OCI-LY1 (cell line): ENCODE measurements around the gene CAPN11.
A peak's percentile ranks its signal among the peaks of the same experiment; 100 is the strongest.

Experiments
- H2AFZ ChIP-seq: fragments of 200-600 bp; sonication (generic), shearing (Covaris generic); 2 replicates; pipeline ENCODE4 v1.6.0; 2014; ENCODE audit warnings: antibody characterized with exemption, mild to moderate bottlenecking, low read length
- H3F3A ChIP-seq: fragments of 200-600 bp; sonication (generic), shearing (Covaris generic); 2 replicates; pipeline ENCODE4 v1.6.0; 2014; ENCODE audit warnings: mild to moderate bottlenecking, antibody characterized with exemption, low read length, moderate library complexity; ENCODE audit not compliant: insufficient read depth
- H3K27ac ChIP-seq: fragments of 200-600 bp; sonication (generic); 2 replicates; pipeline ENCODE4 v1.5.1; 2014; ENCODE audit warnings: low read length, mixed run types, mild to moderate bottlenecking, low read depth; ENCODE audit not compliant: poor library complexity, severe bottlenecking
- H3K27me3 ChIP-seq: fragments of 200-600 bp; sonication (generic); 2 replicates; pipeline ENCODE4 v1.6.0; 2014; ENCODE audit warnings: antibody characterized with exemption, mild to moderate bottlenecking, low read length, moderate library complexity; ENCODE audit not compliant: insufficient read depth
- H3K36me3 ChIP-seq: fragments of 200-600 bp; sonication (generic); 2 replicates; pipeline ENCODE4 v1.6.1; 2014; ENCODE audit warnings: mild to moderate bottlenecking, antibody characterized with exemption, low read length, moderate library complexity, mixed read lengths; ENCODE audit not compliant: insufficient read depth
- H3K4me1 ChIP-seq: fragments of 200-600 bp; sonication (generic); 2 replicates; pipeline ENCODE4 v1.5.1; 2014; ENCODE audit warnings: mild to moderate bottlenecking, low read length, moderate library complexity; ENCODE audit not compliant: insufficient read depth, severe bottlenecking
- H3K4me2 ChIP-seq: fragments of 200-600 bp; sonication (generic), shearing (Covaris generic); 2 replicates; pipeline ENCODE4 v1.6.1; 2014; ENCODE audit warnings: low read length
- H3K4me3 ChIP-seq: fragments of 200-600 bp; sonication (generic); 2 replicates; pipeline ENCODE4 v1.5.1; 2014; ENCODE audit warnings: low read length, low read depth, mild to moderate bottlenecking, mixed read lengths; ENCODE audit not compliant: poor library complexity, severe bottlenecking
- H3K79me2 ChIP-seq: fragments of 200-600 bp; shearing (Covaris generic); 2 replicates; pipeline ENCODE4 v1.6.1; 2016; ENCODE audit warnings: mixed run types, low read length, mixed read lengths; ENCODE audit not compliant: insufficient read depth
- H3K9ac ChIP-seq: fragments of 200-600 bp; sonication (generic), shearing (Covaris generic); 2 replicates; pipeline ENCODE4 v1.6.1; 2014; ENCODE audit warnings: mild to moderate bottlenecking, low read length, mixed read lengths
- H3K9me2 ChIP-seq: fragments of 200-600 bp; sonication (generic), shearing (Covaris generic); 2 replicates; pipeline ENCODE4 v1.6.1; 2014; ENCODE audit warnings: low read depth, mild to moderate bottlenecking, low read length, mixed read lengths
- H3K9me3 ChIP-seq: fragments of 200-600 bp; shearing (Covaris generic); 2 replicates; pipeline ENCODE4 v1.6.1; 2014; ENCODE audit warnings: low read length, mixed read lengths
- H4K20me1 ChIP-seq: fragments of 200-600 bp; sonication (generic), shearing (Covaris generic); 2 replicates; pipeline ENCODE4 v1.6.0; 2016; ENCODE audit warnings: mild to moderate bottlenecking, low read length; ENCODE audit not compliant: insufficient read depth
- EZH2 ChIP-seq: fragments of 200-600 bp; sonication (generic), shearing (Covaris generic); IDR thresholded peaks from 2 replicates; pipeline ENCODE4 v1.8.0; 2017; ENCODE audit warnings: borderline replicate concordance, mixed run types, mild to moderate bottlenecking, antibody characterized with exemption, low read length, moderate library complexity, mixed read lengths
- TF ChIP-seq, protein P1 (sequence below): fragments of 200-600 bp; sonication (generic), shearing (Covaris generic); IDR thresholded peaks from 2 replicates; pipeline ENCODE4 v1.5.1; 2017; ENCODE audit warnings: mild to moderate bottlenecking, antibody characterized with exemption, low read length, moderate library complexity, mixed read lengths

CAPN11 gene

DNA sequence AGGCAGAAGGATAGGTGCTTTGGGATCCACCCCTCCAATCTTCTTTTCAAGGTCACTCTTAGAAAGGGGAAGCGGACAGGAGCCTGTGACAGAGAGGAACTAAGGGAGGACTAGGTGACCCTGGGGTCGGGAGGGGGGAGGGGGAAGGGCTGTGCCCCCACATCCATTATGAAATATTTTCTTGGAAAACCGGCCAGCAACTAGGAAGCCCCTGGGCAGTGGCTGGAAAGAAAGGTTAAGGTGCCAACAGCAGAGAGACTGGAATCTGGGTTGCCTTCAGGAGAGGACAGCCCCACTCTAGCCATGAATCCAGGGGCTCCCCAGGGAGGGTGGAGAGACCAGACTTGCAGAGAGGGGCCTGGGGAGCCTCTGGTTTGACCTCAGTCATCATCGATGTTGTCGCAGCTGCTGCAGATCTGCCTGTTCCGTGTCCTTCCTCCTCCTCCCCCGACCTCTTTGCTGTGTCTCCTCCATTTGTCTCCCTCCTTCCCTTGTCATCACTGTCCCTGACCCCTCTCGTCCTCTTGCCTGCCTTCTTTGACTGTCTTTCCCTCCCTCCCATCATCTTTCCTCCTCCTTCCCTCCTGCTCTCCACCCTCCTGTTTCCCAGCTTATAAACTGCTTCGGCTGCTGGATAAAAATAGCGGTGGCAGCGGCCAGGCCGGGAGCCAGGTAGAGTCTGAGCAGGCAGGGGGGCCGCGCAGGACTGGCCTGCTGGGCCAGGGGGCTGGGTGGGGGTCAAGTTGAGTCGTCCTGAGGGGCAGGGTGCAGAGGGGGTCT lies 67.9 kb downstream of the CAPN11 start:
- no peaks in the 10 kb centered on the region for H3K9me2 ChIP-seq
- H3K79me2 ChIP-seq: no peaks in the 10 kb centered on the region
- peak overlapping the region; percentile 28 for H3K4me3 ChIP-seq
- H3F3A ChIP-seq: no peaks in the 10 kb centered on the region
- no peaks in the 10 kb centered on the region for H4K20me1 ChIP-seq
- H2AFZ ChIP-seq: no peak overlapping the region
- H3K36me3 ChIP-seq: peaks cover 31% of the 10 kb centered on the region
- peak overlapping the region; percentile 45 for H3K27ac ChIP-seq
- H3K4me2 ChIP-seq: peak overlapping the region; percentile 73
- H3K9me3 ChIP-seq: no peaks in the 10 kb centered on the region
- H3K27me3 ChIP-seq: no peaks in the 10 kb centered on the region
- peak overlapping the region; percentile 31; the same call in 1 of the 2 replicates for H3K9ac ChIP-seq
- peaks cover 36% of the 10 kb centered on the region for H3K4me1 ChIP-seq
- no peak for TF ChIP-seq EZH2
- TF ChIP-seq, protein P1, sequence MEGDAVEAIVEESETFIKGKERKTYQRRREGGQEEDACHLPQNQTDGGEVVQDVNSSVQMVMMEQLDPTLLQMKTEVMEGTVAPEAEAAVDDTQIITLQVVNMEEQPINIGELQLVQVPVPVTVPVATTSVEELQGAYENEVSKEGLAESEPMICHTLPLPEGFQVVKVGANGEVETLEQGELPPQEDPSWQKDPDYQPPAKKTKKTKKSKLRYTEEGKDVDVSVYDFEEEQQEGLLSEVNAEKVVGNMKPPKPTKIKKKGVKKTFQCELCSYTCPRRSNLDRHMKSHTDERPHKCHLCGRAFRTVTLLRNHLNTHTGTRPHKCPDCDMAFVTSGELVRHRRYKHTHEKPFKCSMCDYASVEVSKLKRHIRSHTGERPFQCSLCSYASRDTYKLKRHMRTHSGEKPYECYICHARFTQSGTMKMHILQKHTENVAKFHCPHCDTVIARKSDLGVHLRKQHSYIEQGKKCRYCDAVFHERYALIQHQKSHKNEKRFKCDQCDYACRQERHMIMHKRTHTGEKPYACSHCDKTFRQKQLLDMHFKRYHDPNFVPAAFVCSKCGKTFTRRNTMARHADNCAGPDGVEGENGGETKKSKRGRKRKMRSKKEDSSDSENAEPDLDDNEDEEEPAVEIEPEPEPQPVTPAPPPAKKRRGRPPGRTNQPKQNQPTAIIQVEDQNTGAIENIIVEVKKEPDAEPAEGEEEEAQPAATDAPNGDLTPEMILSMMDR: no peak

DNA sequence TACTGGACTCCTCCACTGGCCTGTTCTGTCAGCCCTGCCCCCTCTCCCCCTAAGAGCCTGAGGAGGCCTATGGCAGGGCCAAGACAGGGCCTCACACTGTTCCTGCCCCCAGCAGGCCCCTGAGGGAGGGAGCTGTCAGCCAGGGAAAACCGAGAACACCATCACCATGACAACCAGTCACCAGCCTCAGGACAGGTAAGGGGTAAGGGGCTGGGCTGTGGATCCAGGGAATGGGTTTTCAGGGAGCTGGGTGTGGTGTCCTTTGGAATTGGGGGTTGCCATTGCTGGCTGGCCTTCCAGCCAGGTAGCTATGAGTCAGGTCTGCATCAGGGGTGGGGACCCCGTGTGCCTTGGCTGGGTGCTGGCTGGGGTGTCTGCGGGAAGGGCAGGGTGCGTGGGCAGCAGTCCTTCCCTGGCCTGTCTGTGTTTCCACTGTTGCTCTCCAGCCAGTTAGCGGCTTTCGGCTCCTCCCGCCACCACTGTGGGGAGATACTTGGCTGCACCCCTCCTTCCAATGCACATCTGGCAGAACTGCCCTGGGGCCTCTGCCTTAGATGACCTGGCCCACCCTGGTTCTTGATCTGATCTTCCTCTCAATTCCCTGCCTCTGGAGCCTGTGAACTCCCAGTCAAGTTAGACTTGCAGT lies 68.7 kb downstream of the CAPN11 start:
- no peaks in the 10 kb centered on the region for H3K9me3 ChIP-seq
- H3K36me3 ChIP-seq: peaks cover 39% of the 10 kb centered on the region
- H3K9ac ChIP-seq: no peak overlapping the region
- no peaks in the 10 kb centered on the region for H4K20me1 ChIP-seq
- no peaks in the 10 kb centered on the region for H3K27me3 ChIP-seq
- no peaks in the 10 kb centered on the region for H3K9me2 ChIP-seq
- no peak overlapping the region for H3K4me3 ChIP-seq
- H3F3A ChIP-seq: no peaks in the 10 kb centered on the region
- no peak overlapping the region for H2AFZ ChIP-seq
- no peaks in the 10 kb centered on the region for H3K79me2 ChIP-seq
- no peak overlapping the region for H3K27ac ChIP-seq
- H3K4me2 ChIP-seq: no peak overlapping the region
- TF ChIP-seq, protein P1: no peak
- no peak for TF ChIP-seq EZH2
- peaks cover 35% of the 10 kb centered on the region for H3K4me1 ChIP-seq

DNA sequence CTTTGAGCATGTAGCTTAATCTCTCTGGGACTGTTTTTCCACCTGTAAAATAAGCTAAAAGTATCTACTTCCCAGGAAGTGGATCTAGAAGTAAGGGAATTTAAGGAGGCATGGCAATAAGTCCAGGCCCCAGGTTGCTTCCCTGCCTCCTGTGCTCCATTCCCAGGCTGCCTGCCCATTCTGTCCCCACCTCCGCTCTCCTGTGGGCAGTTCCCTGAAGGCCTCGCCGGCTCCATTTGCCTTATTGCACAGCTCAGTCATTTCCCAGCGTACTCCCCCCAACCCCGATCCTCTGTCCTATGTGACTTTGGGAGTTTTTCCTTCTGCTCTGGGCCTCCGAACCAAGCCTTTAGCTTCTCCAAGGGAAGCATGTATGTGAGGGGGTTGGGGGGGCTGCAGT lies 69.4 kb downstream of the CAPN11 start:
- Histone ChIP-seq H3K9me2 (no peaks in the 10 kb centered on the region), H3K9me3 (no peaks in the 10 kb centered on the region), H3F3A (no peaks in the 10 kb centered on the region), H3K36me3 (peaks cover 46% of the 10 kb centered on the region), H3K27me3 (no peaks in the 10 kb centered on the region), H4K20me1 (no peaks in the 10 kb centered on the region), H2AFZ (no peak overlapping the region), H3K27ac (no peak overlapping the region), H3K4me1 (peaks cover 27% of the 10 kb centered on the region), H3K79me2 (no peaks in the 10 kb centered on the region), H3K9ac (no peak overlapping the region), H3K4me3 (no peak overlapping the region), H3K4me2 (no peak overlapping the region)
- no peak for TF ChIP-seq EZH2
- TF ChIP-seq, protein P1: no peak
